Colonic mucosa (tissue), 4 donors: ENCODE results near the gene BACE2. TPM values are rescaled to one million over a fixed set of nuclear protein-coding genes. Genes with fewer than 3 reads are reported as not detected.
A peak's percentile ranks its signal among the peaks of the same experiment; 100 is the strongest.

ENCODE experiments used
- DNase-seq: peaks from one replicate; pipeline ENCODE4 v3.0.0-alpha.2; 2020
- H3K27ac ChIP-seq: fragments of 200-600 bp; one replicate; pipeline ENCODE4 v1.8.0; 2021
- H3K27me3 ChIP-seq: fragments of 200-600 bp; one replicate; pipeline ENCODE4 v1.8.0; 2021
- H3K36me3 ChIP-seq: fragments of 200-600 bp; one replicate; pipeline ENCODE4 v1.8.0; 2021
- H3K4me1 ChIP-seq: fragments of 200-600 bp; one replicate; pipeline ENCODE4 v1.8.0; 2021; ENCODE audit warnings: mild to moderate bottlenecking
- H3K4me3 ChIP-seq: fragments of 200-600 bp; one replicate; pipeline ENCODE4 v1.8.0; 2021
- H3K9ac ChIP-seq, 2 donors: one replicate each; pipeline ENCODE4 v1.7.0; 2013; ENCODE audit warnings: control low read depth in 2 of 2, low read depth in 2 of 2, low read length in 2 of 2
- H3K9me3 ChIP-seq: fragments of 200-600 bp; one replicate; pipeline ENCODE4 v1.8.0; 2021
- intact Hi-C: fragments of 100-400 bp; cut with DNase I; formaldehyde crosslinking; loops from one replicate; pipeline ENCODE4 v1.14.1; 2022
- total RNA-seq, 2 donors: library from RNA; stranded (reverse); fragmentation: NEBNext Ultra II Directional in 1 of 2; extraction: Animal tissue kit (Norgen Biotek cat#: 25700) in 1 of 2; gene quantifications; one replicate each; pipeline ENCODE4 v1.2.1, GENCODE V29; 2021
- TF ChIP-seq, protein P1 (sequence below): fragments of 200-600 bp; IDR thresholded peaks from one replicate; pipeline ENCODE4 v1.8.0; 2022; ENCODE audit warnings: antibody characterized with exemption, mild to moderate bottlenecking
- donor health status: healthy.
- donor health status: DM: no; HTN: no; CAD: no.
- donor health status: DM: no; HTN: no; CAD: no.

Gene BACE2
- total RNA-seq, 2 donors from 2014 or later = 69.5 to 80.2 TPM

- Histone ChIP-seq H3K4me1 (no peaks in the 10 kb centered on the region), H3K9me3 (no peaks in the 10 kb centered on the region), H3K27ac (no peak overlapping the region), H3K4me3 (no peak overlapping the region), H3K36me3 (no peaks in the 10 kb centered on the region), H3K27me3 (no peaks in the 10 kb centered on the region), H3K9ac (no peak overlapping the region)
- DNase-seq = no peak
- TF ChIP-seq, protein P1, sequence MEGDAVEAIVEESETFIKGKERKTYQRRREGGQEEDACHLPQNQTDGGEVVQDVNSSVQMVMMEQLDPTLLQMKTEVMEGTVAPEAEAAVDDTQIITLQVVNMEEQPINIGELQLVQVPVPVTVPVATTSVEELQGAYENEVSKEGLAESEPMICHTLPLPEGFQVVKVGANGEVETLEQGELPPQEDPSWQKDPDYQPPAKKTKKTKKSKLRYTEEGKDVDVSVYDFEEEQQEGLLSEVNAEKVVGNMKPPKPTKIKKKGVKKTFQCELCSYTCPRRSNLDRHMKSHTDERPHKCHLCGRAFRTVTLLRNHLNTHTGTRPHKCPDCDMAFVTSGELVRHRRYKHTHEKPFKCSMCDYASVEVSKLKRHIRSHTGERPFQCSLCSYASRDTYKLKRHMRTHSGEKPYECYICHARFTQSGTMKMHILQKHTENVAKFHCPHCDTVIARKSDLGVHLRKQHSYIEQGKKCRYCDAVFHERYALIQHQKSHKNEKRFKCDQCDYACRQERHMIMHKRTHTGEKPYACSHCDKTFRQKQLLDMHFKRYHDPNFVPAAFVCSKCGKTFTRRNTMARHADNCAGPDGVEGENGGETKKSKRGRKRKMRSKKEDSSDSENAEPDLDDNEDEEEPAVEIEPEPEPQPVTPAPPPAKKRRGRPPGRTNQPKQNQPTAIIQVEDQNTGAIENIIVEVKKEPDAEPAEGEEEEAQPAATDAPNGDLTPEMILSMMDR = no peak
- intact Hi-C loops = no loop called here
These were observed 48.0 kb downstream of the BACE2 start for GRCh38 chr21:41215856-41216408.

DNA sequence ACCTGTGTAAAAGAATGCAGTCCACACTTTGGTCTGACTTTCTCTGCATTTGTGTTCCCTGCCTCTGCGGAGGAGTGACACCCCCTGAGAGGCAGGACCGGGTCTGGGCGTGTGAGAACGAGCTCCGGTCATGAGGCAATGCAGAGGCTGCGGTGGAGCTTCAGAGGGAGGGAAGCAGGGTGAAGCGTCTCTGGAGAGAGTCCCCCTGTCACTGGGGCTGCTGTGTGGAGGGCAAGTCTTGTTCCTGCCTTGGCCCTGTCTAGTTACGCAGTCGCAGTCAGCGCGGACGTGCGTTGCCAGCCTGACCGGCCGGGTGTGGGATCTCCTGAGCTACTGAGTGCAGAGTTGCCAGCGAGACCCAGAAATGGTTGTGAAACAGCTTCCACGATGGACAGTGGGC is 48.5 kb downstream of the BACE2 start:
- Histone ChIP-seq H3K9ac (no peak overlapping the region), H3K4me3 (no peak overlapping the region), H3K27me3 (no peaks in the 10 kb centered on the region), H3K9me3 (no peaks in the 10 kb centered on the region), H3K4me1 (no peaks in the 10 kb centered on the region), H3K36me3 (no peaks in the 10 kb centered on the region), H3K27ac (peak overlapping the region; percentile 3)
- intact Hi-C loops = no loop called here
- no peak for DNase-seq
- TF ChIP-seq, protein P1 = no peak

- Histone ChIP-seq H3K36me3 (no peaks in the 10 kb centered on the region), H3K9me3 (no peaks in the 10 kb centered on the region), H3K27me3 (no peaks in the 10 kb centered on the region), H3K4me1 (no peaks in the 10 kb centered on the region), H3K9ac (peak overlapping the region in 1 of 2 donors; percentile 43), H3K27ac (peak overlapping the region; percentile 3), H3K4me3 (no peak overlapping the region)
- TF ChIP-seq, protein P1 = no peak
- intact Hi-C loops = no loop called here
- peak; percentile 79 for DNase-seq
These were observed 49.9 kb downstream of the BACE2 start for GRCh38 chr21:41217671-41218385.

DNA sequence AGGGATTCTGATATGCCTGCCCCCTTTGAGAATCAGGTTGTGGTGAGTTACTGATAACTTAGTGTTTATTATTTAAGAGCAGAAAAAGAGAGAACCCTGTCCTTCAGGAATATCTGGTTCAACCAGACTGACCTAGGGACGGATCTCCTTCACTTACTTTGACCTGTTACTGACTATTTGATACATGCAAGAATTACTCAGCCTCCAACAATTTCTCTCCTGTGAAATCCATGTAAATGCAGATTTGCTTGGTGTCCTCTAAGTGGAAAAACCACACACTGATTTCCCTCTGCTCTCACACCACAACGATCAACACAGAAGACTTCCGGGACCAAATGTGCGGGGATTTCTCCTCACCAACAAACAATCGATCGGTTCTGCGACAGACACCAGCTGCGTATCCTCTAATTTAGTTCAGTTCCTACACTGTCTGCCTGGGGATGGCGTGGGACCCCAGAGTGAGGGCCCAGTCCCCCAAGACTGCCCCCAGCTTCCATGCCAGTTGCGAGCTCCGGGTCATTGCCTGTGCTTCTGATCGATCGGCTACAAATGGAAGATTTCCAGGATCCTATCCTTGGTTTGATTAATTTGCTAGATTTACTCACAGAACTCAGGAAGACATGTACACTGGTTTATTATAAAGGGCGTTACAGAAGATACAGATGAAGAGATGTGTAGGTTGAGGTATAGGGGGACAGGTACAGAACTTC is 51.7 kb downstream of the BACE2 start:
- Histone ChIP-seq H3K27me3 (no peaks in the 10 kb centered on the region), H3K36me3 (no peaks in the 10 kb centered on the region), H3K4me3 (no peak overlapping the region), H3K27ac (no peak overlapping the region), H3K9me3 (no peaks in the 10 kb centered on the region), H3K4me1 (no peaks in the 10 kb centered on the region), H3K9ac (no peak overlapping the region)
- TF ChIP-seq, protein P1 = no peak
- DNase-seq = no peak
- intact Hi-C loops = no loop called here

GRCh38 chr21:41220208-41220733 is 52.3 kb downstream of the BACE2 start:
- no peaks in the 10 kb centered on the region for H3K36me3 ChIP-seq
- no peaks in the 10 kb centered on the region for H3K9me3 ChIP-seq
- no peaks in the 10 kb centered on the region for H3K27me3 ChIP-seq
- no peak overlapping the region for H3K4me3 ChIP-seq
- no peak for DNase-seq
- no peak overlapping the region for H3K9ac ChIP-seq
- intact Hi-C loops = no loop called here
- H3K27ac ChIP-seq = no peak overlapping the region
- TF ChIP-seq, protein P1 = no peak
- no peaks in the 10 kb centered on the region for H3K4me1 ChIP-seq
